ENCODE measurements around the gene SSTR3.

GRCh38 chr22:37243402-37244113, 31.3 kb upstream of the SSTR3 start:
- TF ChIP-seq CTCF (CRISPR knock-in tag; IDR thresholded peaks at IDR 0.05), result no peak
- no peak for TF ChIP-seq HOXA7 (CRISPR knock-in tag; IDR thresholded peaks at IDR 0.05)
- no peak for TF ChIP-seq ZFP36 (IDR thresholded peaks at IDR 0.05; ENCODE audit: borderline replicate concordance, low read depth, low read length, partially characterized antibody)
- TF ChIP-seq POLR2A (IDR thresholded peaks at IDR 0.05; ENCODE audit: insufficient read depth in 1 of 2, low read depth in 2 of 2, low read length in 2 of 2), result no peak
- no peak for TF ChIP-seq TCF7 (IDR thresholded peaks at IDR 0.05; ENCODE audit: low read depth)
- TF ChIP-seq ZNF512 (CRISPR knock-in tag; IDR thresholded peaks at IDR 0.05), result no peak
- TF ChIP-seq ZFX (CRISPR knock-in tag; IDR thresholded peaks at IDR 0.05; ENCODE audit: low read depth), result no peak
- no peak for TF ChIP-seq PTBP1 (IDR thresholded peaks at IDR 0.05; ENCODE audit: low read depth, low read length, poor library complexity, severe bottlenecking)
- no peak for TF ChIP-seq ZFP82 (CRISPR knock-in tag; IDR thresholded peaks at IDR 0.05; ENCODE audit: borderline replicate concordance)
- no peak for TF ChIP-seq PCBP2 (optimal IDR thresholded peaks at IDR 0.05; ENCODE audit: low read depth, low read length, poor library complexity, severe bottlenecking)
- no peak for TF ChIP-seq MEF2D (CRISPR knock-in tag; IDR thresholded peaks at IDR 0.05)
- TF ChIP-seq ZNF614 (CRISPR knock-in tag; IDR thresholded peaks at IDR 0.05; ENCODE audit: borderline replicate concordance), result no peak
- TF ChIP-seq ZBTB33 (CRISPR knock-in tag; IDR thresholded peaks at IDR 0.05), result no peak
